Motor neuron (in vitro differentiated cells): ENCODE results near the gene IL1R1. TPM values are rescaled to one million over a fixed set of nuclear protein-coding genes. Genes with fewer than 3 reads are reported as not detected.

Source experiments
- ATAC-seq, 8 experiments: fragments of 200-7000 bp; cut with Tn5 transposase; replicated peaks in 6 of 8; 2 replicates each; pipeline ENCODE4 v1.8.0; 2021; ENCODE audit warnings: mild to moderate bottlenecking in 8 of 8, moderate library complexity in 8 of 8
- H3K27ac ChIP-seq, 2 donors: fragments of 250-450 bp; sonication (Bioruptor Pico); 2 replicates each; pipeline ENCODE4 v1.9.0; 2021; ENCODE audit warnings: antibody characterized with exemption in 2 of 2, mild to moderate bottlenecking in 2 of 2, moderate library complexity in 1 of 2
- H3K4me1 ChIP-seq, 2 donors: fragments of 250-450 bp; sonication (Bioruptor Pico); replicated peaks in 1 of 2; 2 replicates each; pipeline ENCODE4 v1.6.1; 2021; ENCODE audit warnings: antibody characterized with exemption in 2 of 2, mild to moderate bottlenecking in 2 of 2, moderate library complexity in 1 of 2
- H3K4me3 ChIP-seq, 5 donors: fragments of 250-450 bp; sonication (Bioruptor Pico); 2 replicates each; pipeline ENCODE4 v1.9.0; 2021; ENCODE audit warnings: antibody characterized with exemption in 5 of 5, mild to moderate bottlenecking in 5 of 5, moderate library complexity in 4 of 5
- WGBS, 10 experiments: fragments of 450-650 bp; shearing (Covaris generic); methylation state at CpG; one replicate each; pipeline ENCODE4 v1.0.0; 2022; 5-methylcytosine and 5-hydroxymethylcytosine counted together
- in situ Hi-C, 9 experiments: fragments of 400-800 bp; cut with MboI; loops; one replicate each; pipeline ENCODE4 v1.15.0; 2021; ENCODE audit warnings: low sequenced_read_pairs in 9 of 9, low pct_unique_long_range_greater_than_20kb in 2 of 9; ENCODE audit not compliant: unreplicated experiment in 9 of 9
- total RNA-seq, 8 experiments: library from RNA; unstranded; fragments of 300-600 nt; gene quantifications; 2 replicates each; pipeline versions ENCODE4 v1.2.3 to v1.2.4, GENCODE V29; 2022

Gene IL1R1
- total RNA-seq, 8 experiments from 2014 or later: 0.05 to 35.4 (median 0.90) TPM

DNA sequence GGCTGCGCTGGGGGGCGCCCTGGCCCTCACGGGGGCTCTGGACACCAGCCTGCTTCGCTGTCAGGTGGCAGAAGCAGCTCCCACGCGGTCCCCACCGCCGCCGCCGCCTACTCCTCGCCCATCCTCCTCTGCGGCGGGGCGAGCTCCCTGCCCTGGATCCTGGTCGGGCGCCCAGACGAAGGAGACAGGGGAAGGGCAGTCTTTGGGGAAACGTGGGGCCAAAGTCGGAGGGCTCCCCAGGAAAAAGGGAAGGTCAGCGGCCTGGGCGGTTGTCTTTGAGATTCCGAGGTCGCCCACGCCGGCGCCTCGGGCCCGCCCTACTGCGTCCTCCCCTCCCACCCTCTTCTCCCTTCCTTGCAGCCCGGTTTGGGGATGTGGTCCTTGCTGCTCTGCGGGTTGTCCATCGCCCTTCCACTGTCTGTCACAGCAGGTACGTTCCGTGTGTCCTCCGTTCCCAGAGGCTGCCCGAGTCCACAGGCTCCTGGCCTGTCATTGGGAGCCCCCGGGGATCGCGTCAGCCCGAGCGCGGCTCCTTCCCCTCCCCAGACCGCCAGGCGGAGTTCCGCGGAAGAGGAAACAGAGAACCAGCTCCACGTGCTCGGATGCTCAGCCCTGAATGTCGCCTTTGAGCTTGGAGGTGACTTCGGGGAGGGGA is 45.1 kb downstream of the IL1R1 start:
- ATAC-seq: peak in 5 of 8 experiments; percentile 32 to 89 (median 84)
- Histone ChIP-seq H3K4me1 (peaks cover 0 to 3% of the 10 kb centered on the region in 2 donors), H3K4me3 (peak overlapping the region in 3 of 5 donors; percentile 5 to 12 (median 9)), H3K27ac (no peak overlapping the region)
- 0 to 39% (median 31%) methylated on average over 2 to 21 of the region's 50 CpGs; no CpG with 5 or more reads in 5 of the 10 experiments for WGBS, 10 experiments
- in situ Hi-C loops: loop anchor here in 1 of 9 experiments (10.0 kb wide), 1 partner anchor 47 kb away; no protein-coding TSS in a partner anchor

- ATAC-seq: peak in 1 of 8 experiments; percentile 50
- in situ Hi-C loops: no loop called here
- H3K4me3 ChIP-seq: no peak overlapping the region
- WGBS, 10 experiments: 55 to 89% (median 65%) methylated on average over 4 to 10 of the region's 10 CpGs
- H3K4me1 ChIP-seq: peaks cover 0 to 3% of the 10 kb centered on the region in 2 donors
- no peak overlapping the region for H3K27ac ChIP-seq
Observed at GRCh38 chr2:102190430-102191107, 48.0 kb downstream of the IL1R1 start.

- H3K4me1 ChIP-seq: peaks cover 0 to 3% of the 10 kb centered on the region in 2 donors
- 80 to 100% (median 100%) methylated on average over 1 of the region's 1 CpG; no CpG with 5 or more reads in 3 of the 10 experiments for WGBS, 10 experiments
- no peak overlapping the region for H3K4me3 ChIP-seq
- ATAC-seq: peak in 1 of 8 experiments; percentile 5
- no peak overlapping the region for H3K27ac ChIP-seq
- in situ Hi-C loops: no loop called here
Observed at GRCh38 chr2:102191501-102191900, 49.0 kb downstream of the IL1R1 start.

DNA sequence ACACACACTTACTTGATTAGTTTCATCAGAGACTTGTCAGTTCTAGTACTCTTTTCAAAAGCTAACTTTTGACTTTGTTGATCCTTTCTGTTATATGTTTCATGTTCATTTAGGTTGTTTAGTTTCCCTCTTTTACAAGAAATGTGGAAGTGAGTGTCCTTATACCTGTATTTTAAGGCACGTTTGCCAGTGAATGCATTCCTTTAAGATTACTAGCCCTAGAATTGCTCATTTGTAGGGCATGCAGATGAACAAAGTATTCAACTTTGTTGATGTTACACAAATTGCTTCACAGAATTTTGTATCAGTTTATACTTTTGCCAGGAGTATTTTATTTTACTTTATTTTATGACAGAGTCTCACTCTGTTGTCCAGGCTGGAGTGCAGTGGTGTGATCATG is 50.5 kb downstream of the IL1R1 start:
- H3K4me3 ChIP-seq: no peak overlapping the region
- H3K4me1 ChIP-seq: no peaks in the 10 kb centered on the region
- no peak overlapping the region for H3K27ac ChIP-seq
- ATAC-seq: no peak
- 11 to 100% (median 83%) methylated on average over 1 of the region's 1 CpG; no CpG with 5 or more reads in 2 of the 10 experiments for WGBS, 10 experiments
- in situ Hi-C loops: no loop called here

DNA sequence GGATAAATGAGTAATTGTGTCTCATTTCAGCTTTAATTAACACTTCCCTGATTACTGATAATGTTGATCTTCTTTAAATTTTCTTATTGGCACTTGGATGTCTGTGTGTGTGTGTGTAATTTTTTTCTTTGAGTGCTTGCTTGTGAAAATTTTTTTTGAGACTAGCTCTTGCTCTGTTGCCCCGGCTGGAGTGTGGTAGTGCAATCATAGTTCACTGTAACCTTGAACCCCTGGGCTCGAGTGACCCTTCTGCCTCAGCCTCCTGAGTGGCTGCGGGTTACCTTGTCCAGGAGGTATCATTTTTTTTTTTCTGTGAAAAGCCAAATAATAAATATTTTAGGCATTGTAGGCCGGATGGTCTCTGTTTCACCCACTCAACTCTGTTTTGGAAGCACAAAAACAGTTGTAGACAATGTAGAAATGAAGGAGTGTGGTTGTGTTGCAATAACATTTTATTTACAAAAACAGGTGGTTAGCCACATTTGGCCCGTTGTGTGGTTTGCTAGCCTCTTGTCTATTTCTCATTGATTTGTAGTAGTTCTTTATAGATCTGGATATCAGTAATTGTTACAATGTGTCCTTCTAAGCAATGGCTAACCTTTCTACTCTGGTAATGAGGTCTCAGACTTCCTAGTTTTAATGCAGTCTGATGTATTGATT is 52.2 kb downstream of the IL1R1 start:
- Histone ChIP-seq H3K4me3 (no peak overlapping the region), H3K27ac (no peak overlapping the region), H3K4me1 (no peaks in the 10 kb centered on the region)
- in situ Hi-C loops: no loop called here
- 36 to 84% (median 71%) methylated on average over 2 to 5 of the region's 5 CpGs for WGBS, 10 experiments
- no peak for ATAC-seq

DNA sequence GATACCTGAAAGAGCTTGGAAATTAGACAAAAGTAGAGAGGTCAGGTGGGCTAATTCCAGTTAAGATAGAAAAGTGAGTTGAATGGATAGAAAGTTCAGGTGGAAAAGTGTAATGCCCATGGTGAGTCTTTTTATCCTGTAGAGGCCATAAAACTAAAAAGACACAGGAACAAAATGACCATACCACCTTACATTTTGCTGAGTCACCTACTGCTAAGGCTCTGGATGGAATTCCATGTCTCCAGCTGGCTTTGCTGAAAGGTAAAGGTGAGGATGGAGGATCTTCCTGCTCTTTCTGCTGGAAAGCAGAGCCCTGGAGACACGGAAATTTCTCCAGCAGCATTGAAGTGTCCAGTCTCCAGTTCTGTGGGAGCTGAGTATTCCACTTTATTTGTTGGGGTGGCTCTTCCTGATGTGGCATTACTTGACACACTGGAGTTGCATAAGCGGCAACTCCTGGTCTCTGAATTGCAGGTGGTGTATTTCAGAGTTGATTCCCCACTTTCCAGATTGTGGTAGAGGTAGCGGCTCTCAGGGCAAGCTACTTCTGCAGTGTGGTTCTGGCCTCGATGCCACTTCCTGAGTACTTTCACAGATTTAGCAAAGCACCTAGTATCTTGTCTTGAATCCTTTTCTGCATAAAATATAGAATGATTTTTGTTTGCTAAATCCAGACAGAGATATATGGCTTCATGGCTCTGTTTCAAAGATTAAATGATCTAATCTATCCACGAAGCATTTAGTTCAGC is 55.0 kb downstream of the IL1R1 start:
- in situ Hi-C loops: no loop called here
- no peak overlapping the region for H3K27ac ChIP-seq
- WGBS, 10 experiments: 61 to 100% (median 84%) methylated on average over 1 to 5 of the region's 5 CpGs; no CpG with 5 or more reads in 2 of the 10 experiments
- H3K4me1 ChIP-seq: no peaks in the 10 kb centered on the region
- no peak for ATAC-seq
- no peak overlapping the region for H3K4me3 ChIP-seq

DNA sequence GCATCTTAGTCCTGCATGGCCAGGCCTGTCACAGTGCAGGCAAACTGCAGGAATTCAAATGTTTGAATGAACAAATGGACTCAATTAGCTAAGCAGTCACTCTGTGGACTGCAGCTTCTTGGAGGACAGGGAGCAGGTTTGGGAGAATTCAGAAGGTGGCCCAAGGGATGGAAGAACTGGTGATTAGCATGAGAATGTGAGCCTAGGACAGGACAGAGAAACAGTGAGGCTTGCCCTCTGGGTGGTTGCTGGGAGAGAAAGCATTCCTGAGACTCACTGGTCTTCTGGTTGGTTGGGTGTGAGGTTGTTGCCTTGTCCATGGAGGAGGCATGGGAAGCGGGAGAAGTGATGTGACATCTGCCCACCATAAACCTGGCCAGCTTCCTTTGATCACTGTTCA is 58.0 kb downstream of the IL1R1 start:
- in situ Hi-C loops: no loop called here
- no peak for ATAC-seq
- H3K27ac ChIP-seq: no peak overlapping the region
- WGBS, 10 experiments: 80 to 100% (median 83%) methylated on average over 1 of the region's 1 CpG; no CpG with 5 or more reads in 7 of the 10 experiments
- no peak overlapping the region for H3K4me3 ChIP-seq
- no peaks in the 10 kb centered on the region for H3K4me1 ChIP-seq

GRCh38 chr2:102204638-102205037 is 62.1 kb downstream of the IL1R1 start:
- Histone ChIP-seq H3K4me3 (no peak overlapping the region), H3K4me1 (no peaks in the 10 kb centered on the region), H3K27ac (no peak overlapping the region)
- no peak for ATAC-seq
- in situ Hi-C loops: no loop called here

DNA sequence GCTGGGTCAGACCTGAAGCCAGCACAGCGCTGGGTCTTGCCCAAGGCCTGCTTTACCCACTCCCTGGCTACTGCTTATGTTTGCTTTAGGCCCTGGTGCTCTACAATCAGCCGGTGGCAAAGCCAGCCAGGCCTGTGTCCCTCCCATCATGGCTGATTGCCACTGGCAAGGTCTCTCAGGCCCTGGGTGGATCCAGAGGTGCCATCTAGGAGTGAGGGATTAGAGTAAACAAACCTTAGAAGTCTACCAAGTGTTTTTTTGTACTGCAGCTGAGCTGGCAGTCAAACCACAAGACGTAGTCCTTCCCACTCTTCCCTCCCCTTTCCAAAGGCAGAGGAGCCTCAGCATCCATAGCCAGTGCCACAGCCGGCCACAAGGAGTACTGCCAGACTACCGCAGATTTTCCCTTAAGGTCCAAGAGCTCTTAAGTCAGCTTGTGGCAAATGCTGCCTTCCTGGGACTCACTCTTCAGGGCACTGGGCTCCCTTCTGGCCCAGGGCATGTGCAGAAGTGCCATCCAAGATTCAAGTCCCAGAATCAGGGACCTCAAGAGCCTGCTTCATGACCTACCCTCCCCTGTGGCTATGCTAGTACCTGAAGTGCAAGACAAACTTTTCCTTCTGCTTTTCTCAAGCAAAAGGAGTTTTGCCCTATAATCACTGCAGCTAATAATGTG is 64.3 kb downstream of the IL1R1 start:
- WGBS, 10 experiments: 40 to 100% (median 74%) methylated on average over 1 to 3 of the region's 5 CpGs; no CpG with 5 or more reads in 5 of the 10 experiments
- in situ Hi-C loops: no loop called here

GRCh38 chr2:102208774-102209173 is 66.2 kb downstream of the IL1R1 start:
- no peak overlapping the region for H3K4me3 ChIP-seq
- in situ Hi-C loops: no loop called here
- H3K4me1 ChIP-seq: no peaks in the 10 kb centered on the region
- no peak overlapping the region for H3K27ac ChIP-seq
- no peak for ATAC-seq

More for the DNA sequence above, 64.3 kb downstream of the IL1R1 start:
- Histone ChIP-seq H3K4me1 (no peaks in the 10 kb centered on the region), H3K4me3 (no peak overlapping the region), H3K27ac (no peak overlapping the region)
- peak in 1 of 8 experiments; percentile 22 for ATAC-seq

DNA sequence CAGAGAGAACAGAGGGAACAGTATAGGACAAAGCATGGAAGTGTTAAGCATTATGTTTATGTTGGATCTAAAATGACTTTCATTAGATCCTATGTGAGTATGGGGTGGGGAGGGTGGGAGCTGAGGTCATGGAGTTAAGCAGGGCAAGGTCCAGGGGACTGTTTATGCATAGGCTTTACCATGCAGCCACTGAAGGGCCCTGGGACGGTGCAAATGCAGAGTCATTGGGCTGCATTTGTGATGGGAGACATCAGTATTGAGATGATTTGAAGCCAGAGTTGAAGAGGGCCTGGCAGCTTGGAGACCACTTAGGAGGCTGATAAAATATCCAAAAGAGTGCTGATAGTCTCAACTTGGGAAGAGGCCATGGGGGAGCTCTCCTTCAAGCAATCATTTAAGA is 66.9 kb downstream of the IL1R1 start:
- no peak overlapping the region for H3K27ac ChIP-seq
- 17 to 80% (median 30%) methylated on average over 1 of the region's 1 CpG; no CpG with 5 or more reads in 6 of the 10 experiments for WGBS, 10 experiments
- no peaks in the 10 kb centered on the region for H3K4me1 ChIP-seq
- in situ Hi-C loops: no loop called here
- no peak overlapping the region for H3K4me3 ChIP-seq
- ATAC-seq: no peak

- no peak for ATAC-seq
- Histone ChIP-seq H3K4me3 (no peak overlapping the region), H3K4me1 (no peaks in the 10 kb centered on the region), H3K27ac (no peak overlapping the region)
- in situ Hi-C loops: no loop called here
Observed at GRCh38 chr2:102217032-102217431, 74.5 kb downstream of the IL1R1 start.
